SU-DHL-6 (cell line): ENCODE results near the gene BLOC1S6.

Source experiments
- H2AFZ ChIP-seq: fragments of 200-600 bp; sonication (generic); 2 replicates; pipeline ENCODE4 v1.6.1; 2014; ENCODE audit warnings: low read depth, mild to moderate bottlenecking, moderate library complexity, mixed read lengths, antibody characterized with exemption, low read length; ENCODE audit not compliant: severe bottlenecking
- H3F3A ChIP-seq: fragments of 200-600 bp; shearing (Covaris generic); 2 replicates; pipeline ENCODE4 v1.6.0; 2016; ENCODE audit warnings: antibody characterized with exemption, mild to moderate bottlenecking; ENCODE audit not compliant: insufficient read depth
- H3K27ac ChIP-seq: fragments of 200-600 bp; sonication (generic); 2 replicates; pipeline ENCODE4 v1.5.1; 2016; ENCODE audit warnings: low read depth, mild to moderate bottlenecking, low read length, moderate library complexity, mixed read lengths
- H3K27me3 ChIP-seq: fragments of 200-600 bp; sonication (generic), shearing (Covaris generic); 2 replicates; pipeline ENCODE4 v1.6.0; 2014; ENCODE audit warnings: mild to moderate bottlenecking, low read length
- H3K36me3 ChIP-seq: fragments of 200-600 bp; sonication (generic); 2 replicates; pipeline ENCODE4 v1.6.1; 2014; ENCODE audit warnings: mild to moderate bottlenecking, low read length, mixed read lengths
- H3K4me2 ChIP-seq: fragments of 300-600, 200-600 bp; shearing (Covaris generic), sonication (generic); 2 replicates; pipeline ENCODE4 v1.6.0; 2014; ENCODE audit warnings: low read length, low read depth, mild to moderate bottlenecking; ENCODE audit not compliant: poor library complexity, severe bottlenecking
- H3K4me3 ChIP-seq: fragments of 200-600 bp; sonication (generic); 2 replicates; pipeline ENCODE4 v1.5.1; 2014; ENCODE audit warnings: antibody characterized with exemption, low read length, mild to moderate bottlenecking, mixed read lengths; ENCODE audit not compliant: insufficient read depth, poor library complexity, severe bottlenecking
- H3K79me2 ChIP-seq: fragments of 200-600 bp; sonication (generic); 2 replicates; pipeline ENCODE4 v1.6.1; 2014; ENCODE audit warnings: mild to moderate bottlenecking, low read length, moderate library complexity; ENCODE audit not compliant: insufficient read depth
- H3K9ac ChIP-seq: fragments of 200-600 bp; sonication (generic); 2 replicates; pipeline ENCODE4 v1.7.0; 2014; ENCODE audit warnings: mild to moderate bottlenecking, low read length
- H3K9me2 ChIP-seq: fragments of 200-600 bp; sonication (generic); replicated peaks from 2 replicates; pipeline ENCODE4 v1.6.1; 2014; ENCODE audit warnings: low read length; ENCODE audit not compliant: insufficient read depth
- H3K9me3 ChIP-seq: fragments of 200-600 bp; sonication (generic); 2 replicates; pipeline ENCODE4 v1.6.1; 2014; ENCODE audit warnings: low read length, mixed read lengths; ENCODE audit not compliant: insufficient read depth
- H4K20me1 ChIP-seq: fragments of 200-600 bp; sonication (generic); 2 replicates; pipeline ENCODE4 v1.6.1; 2014; ENCODE audit warnings: low read depth, mild to moderate bottlenecking, antibody characterized with exemption, low read length, moderate library complexity, mixed read lengths
- CTCF ChIP-seq: fragments of 200-600 bp; sonication (generic); IDR thresholded peaks from one replicate; pipeline ENCODE4 v1.5.1; 2017; ENCODE audit warnings: antibody characterized with exemption, mild to moderate bottlenecking, low read length, moderate library complexity; ENCODE audit not compliant: insufficient read depth, poor library complexity, severe bottlenecking

The BLOC1S6 gene

GRCh38 chr15:45657764-45658545, 70.8 kb downstream of the BLOC1S6 start:
- no peak overlapping the region for H3K4me2 ChIP-seq
- no peak overlapping the region for H3K9ac ChIP-seq
- H3K36me3 ChIP-seq: no peaks in the 10 kb centered on the region
- TF ChIP-seq CTCF: no peak
- no peaks in the 10 kb centered on the region for H3F3A ChIP-seq
- H3K27ac ChIP-seq: no peak overlapping the region
- H4K20me1 ChIP-seq: no peaks in the 10 kb centered on the region
- 0 out of 2 replicates have a peak, but pooled peaks cover 4% of the 10 kb centered on the region for H3K27me3 ChIP-seq
- no peaks in the 10 kb centered on the region for H3K9me3 ChIP-seq
- no peak overlapping the region for H3K4me3 ChIP-seq
- H2AFZ ChIP-seq: no peak overlapping the region
- no peaks in the 10 kb centered on the region for H3K9me2 ChIP-seq
- H3K79me2 ChIP-seq: no peaks in the 10 kb centered on the region
